Cardiac muscle cell (in vitro differentiated cells and primary cell): ENCODE data around the gene PCNX1. TPM values are rescaled to one million over a fixed set of nuclear protein-coding genes. Genes with fewer than 3 reads are reported as not detected.

Experiments
- DNase-seq, 2 donors: peaks; one replicate each; pipeline versions ENCODE4 v3.0.0 to v3.0.0-alpha.2; 2010 to 2017; ENCODE audit warnings: low read depth in 1 of 2, low spot score in 1 of 2
- H3K27ac ChIP-seq: fragments of 200-600 bp; sonication (generic); 2 replicates; pipeline ENCODE4 v1.5.1; 2016
- H3K27me3 ChIP-seq: fragments of 200-600 bp; sonication (generic); 2 replicates; pipeline ENCODE4 v1.6.0; 2016; ENCODE audit warnings: control low read depth
- H3K36me3 ChIP-seq: fragments of 200-600 bp; sonication (generic); 2 replicates; pipeline ENCODE4 v1.5.1; 2016; ENCODE audit warnings: control low read depth
- H3K4me1 ChIP-seq: fragments of 200-600 bp; sonication (generic); 2 replicates; pipeline ENCODE4 v1.8.1; 2017; ENCODE audit warnings: low read depth, mild to moderate bottlenecking, mixed run types
- H3K4me3 ChIP-seq: fragments of 200-600 bp; sonication (generic); 2 replicates; pipeline ENCODE4 v1.5.1; 2016; ENCODE audit warnings: mild to moderate bottlenecking
- H3K9me3 ChIP-seq: fragments of 200-600 bp; sonication (generic); 2 replicates; pipeline ENCODE4 v1.5.1; 2017; ENCODE audit warnings: low read depth, mild to moderate bottlenecking, control low read depth
- CTCF ChIP-seq: IDR thresholded peaks from 2 replicates; pipeline ENCODE4 v1.5.1; 2012; ENCODE audit warnings: low read depth, mild to moderate bottlenecking, low read length
- polyA plus RNA-seq: library from polyadenylated mRNA; unstranded; fragments of >200 nt; fragmentation: Nextera tagmentation; extraction: Ambion mirVana; gene quantifications from 2 replicates; pipeline ENCODE4 v1.2.1, GENCODE V29; 2016
- total RNA-seq: library from RNA; depleted of rRNA; stranded (reverse); fragments of >200 nt; gene quantifications from 2 replicates; pipeline ENCODE4 v1.2.3, GENCODE V29; 2016

The PCNX1 gene
- total and polyA plus RNA-seq, 2 experiments from 2014 or later = 20.1 to 45.4 TPM

GRCh38 chr14:70947739-70948138 lies 40.5 kb downstream of the PCNX1 start:
- H3K27ac ChIP-seq = no peak overlapping the region
- peaks cover 3% of the 10 kb centered on the region for H3K9me3 ChIP-seq
- peaks cover 30% of the 10 kb centered on the region for H3K36me3 ChIP-seq
- TF ChIP-seq CTCF = no peak
- no peaks in the 10 kb centered on the region for H3K27me3 ChIP-seq
- no peak overlapping the region for H3K4me3 ChIP-seq
- no peak for DNase-seq
- no peaks in the 10 kb centered on the region for H3K4me1 ChIP-seq

GRCh38 chr14:70952485-70952884 lies 45.2 kb downstream of the PCNX1 start:
- H3K27ac ChIP-seq = no peak overlapping the region
- no peak for DNase-seq
- H3K36me3 ChIP-seq = peaks cover 24% of the 10 kb centered on the region
- H3K4me3 ChIP-seq = no peak overlapping the region
- peaks cover 22% of the 10 kb centered on the region for H3K4me1 ChIP-seq
- TF ChIP-seq CTCF = no peak
- no peaks in the 10 kb centered on the region for H3K27me3 ChIP-seq
- no peaks in the 10 kb centered on the region for H3K9me3 ChIP-seq

- H3K4me3 ChIP-seq = no peak overlapping the region
- H3K27ac ChIP-seq = peak overlapping the region; percentile 68
- no peaks in the 10 kb centered on the region for H3K9me3 ChIP-seq
- H3K4me1 ChIP-seq = peaks cover 22% of the 10 kb centered on the region
- DNase-seq = no peak
- peaks cover 10% of the 10 kb centered on the region for H3K36me3 ChIP-seq
- H3K27me3 ChIP-seq = no peaks in the 10 kb centered on the region
- no peak for TF ChIP-seq CTCF
These were observed 46.8 kb downstream of the PCNX1 start for GRCh38 chr14:70954068-70954467.

GRCh38 chr14:70955543-70956480 lies 48.6 kb downstream of the PCNX1 start:
- DNase-seq = peak; percentile 45 to 50

GRCh38 chr14:70956511-70956910 lies 49.3 kb downstream of the PCNX1 start:
- Histone ChIP-seq H3K9me3 (no peaks in the 10 kb centered on the region), H3K27me3 (no peaks in the 10 kb centered on the region), H3K4me1 (peaks cover 22% of the 10 kb centered on the region), H3K36me3 (peaks cover 3% of the 10 kb centered on the region), H3K4me3 (no peak overlapping the region), H3K27ac (no peak overlapping the region)
- no peak for TF ChIP-seq CTCF
- DNase-seq = no peak

More at GRCh38 chr14:70955543-70956480, 48.6 kb downstream of the PCNX1 start:
- Histone ChIP-seq H3K27ac (peak overlapping the region; percentile 68), H3K4me3 (no peak overlapping the region), H3K9me3 (no peaks in the 10 kb centered on the region), H3K27me3 (no peaks in the 10 kb centered on the region), H3K36me3 (peaks cover 3% of the 10 kb centered on the region), H3K4me1 (peaks cover 22% of the 10 kb centered on the region)
- TF ChIP-seq CTCF = peak; percentile 73
